Lower leg skin (tissue), 3 donors: ENCODE data around the gene RPL6.
"Not testable (repeated sequence)": the region's sequence is repeated elsewhere in the genome, so short reads cannot be mapped to it uniquely, and the experiment has no call there.

Experiments
- POLR2A ChIP-seq, 2 donors: fragments of 450-650 bp; IDR thresholded peaks; one replicate each; pipeline ENCODE4 v1.6.1; 2016 to 2017; ENCODE audit warnings: antibody characterized with exemption in 2 of 2, mild to moderate bottlenecking in 1 of 2, moderate library complexity in 1 of 2
- TF ChIP-seq, protein P1 (sequence below), 3 donors: fragments of 450-650 bp; IDR thresholded peaks; one replicate each; pipeline ENCODE4 v1.5.1; 2016; ENCODE audit warnings: antibody characterized with exemption in 3 of 3, mild to moderate bottlenecking in 3 of 3, moderate library complexity in 2 of 3

DNA sequence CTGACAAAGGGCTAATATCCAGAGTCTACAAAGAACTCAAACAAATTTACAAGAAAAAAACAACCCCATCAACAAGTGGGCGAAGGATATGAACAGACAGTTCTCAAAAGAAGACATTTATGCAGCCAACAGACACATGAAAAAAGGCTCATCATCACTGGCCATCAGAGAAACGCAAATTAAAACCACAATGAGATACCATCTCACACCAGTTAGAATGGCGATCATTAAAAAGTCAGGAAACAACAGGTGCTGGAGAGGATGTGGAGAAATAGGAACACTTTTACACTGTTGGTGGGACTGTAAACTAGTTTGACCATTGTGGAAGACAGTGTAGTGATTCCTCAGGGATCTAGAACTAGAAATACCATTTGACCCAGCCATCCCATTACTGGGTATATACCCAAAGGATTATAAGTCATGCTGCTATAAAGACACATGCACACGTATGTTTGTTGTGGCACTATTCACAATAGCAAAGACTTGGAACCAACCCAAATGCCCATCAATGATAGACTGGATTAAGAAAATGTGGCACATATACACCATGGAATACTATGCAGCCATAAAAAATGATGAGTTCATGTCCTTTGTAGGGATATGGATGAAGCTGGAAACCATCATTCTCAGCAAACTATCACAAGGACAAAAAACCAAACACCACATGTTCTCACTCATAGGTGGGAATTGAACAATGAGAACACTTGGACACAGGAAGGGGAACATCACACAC lies 19.3 kb downstream of the RPL6 start:
- not testable (repeated sequence) for TF ChIP-seq POLR2A (IDR thresholded peaks at IDR 0.05)
- TF ChIP-seq, protein P1, sequence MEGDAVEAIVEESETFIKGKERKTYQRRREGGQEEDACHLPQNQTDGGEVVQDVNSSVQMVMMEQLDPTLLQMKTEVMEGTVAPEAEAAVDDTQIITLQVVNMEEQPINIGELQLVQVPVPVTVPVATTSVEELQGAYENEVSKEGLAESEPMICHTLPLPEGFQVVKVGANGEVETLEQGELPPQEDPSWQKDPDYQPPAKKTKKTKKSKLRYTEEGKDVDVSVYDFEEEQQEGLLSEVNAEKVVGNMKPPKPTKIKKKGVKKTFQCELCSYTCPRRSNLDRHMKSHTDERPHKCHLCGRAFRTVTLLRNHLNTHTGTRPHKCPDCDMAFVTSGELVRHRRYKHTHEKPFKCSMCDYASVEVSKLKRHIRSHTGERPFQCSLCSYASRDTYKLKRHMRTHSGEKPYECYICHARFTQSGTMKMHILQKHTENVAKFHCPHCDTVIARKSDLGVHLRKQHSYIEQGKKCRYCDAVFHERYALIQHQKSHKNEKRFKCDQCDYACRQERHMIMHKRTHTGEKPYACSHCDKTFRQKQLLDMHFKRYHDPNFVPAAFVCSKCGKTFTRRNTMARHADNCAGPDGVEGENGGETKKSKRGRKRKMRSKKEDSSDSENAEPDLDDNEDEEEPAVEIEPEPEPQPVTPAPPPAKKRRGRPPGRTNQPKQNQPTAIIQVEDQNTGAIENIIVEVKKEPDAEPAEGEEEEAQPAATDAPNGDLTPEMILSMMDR (IDR thresholded peaks at IDR 0.05) = not testable (repeated sequence)
